Right kidney (tissue), 1 donor: Measurements from ENCODE around the gene DPYSL4.
A peak's percentile ranks its signal among the peaks of the same experiment; 100 is the strongest.

Experiments used
- DNase-seq: peaks from one replicate; pipeline ENCODE4 v3.0.0-alpha.2; 2016

Gene DPYSL4

DNA sequence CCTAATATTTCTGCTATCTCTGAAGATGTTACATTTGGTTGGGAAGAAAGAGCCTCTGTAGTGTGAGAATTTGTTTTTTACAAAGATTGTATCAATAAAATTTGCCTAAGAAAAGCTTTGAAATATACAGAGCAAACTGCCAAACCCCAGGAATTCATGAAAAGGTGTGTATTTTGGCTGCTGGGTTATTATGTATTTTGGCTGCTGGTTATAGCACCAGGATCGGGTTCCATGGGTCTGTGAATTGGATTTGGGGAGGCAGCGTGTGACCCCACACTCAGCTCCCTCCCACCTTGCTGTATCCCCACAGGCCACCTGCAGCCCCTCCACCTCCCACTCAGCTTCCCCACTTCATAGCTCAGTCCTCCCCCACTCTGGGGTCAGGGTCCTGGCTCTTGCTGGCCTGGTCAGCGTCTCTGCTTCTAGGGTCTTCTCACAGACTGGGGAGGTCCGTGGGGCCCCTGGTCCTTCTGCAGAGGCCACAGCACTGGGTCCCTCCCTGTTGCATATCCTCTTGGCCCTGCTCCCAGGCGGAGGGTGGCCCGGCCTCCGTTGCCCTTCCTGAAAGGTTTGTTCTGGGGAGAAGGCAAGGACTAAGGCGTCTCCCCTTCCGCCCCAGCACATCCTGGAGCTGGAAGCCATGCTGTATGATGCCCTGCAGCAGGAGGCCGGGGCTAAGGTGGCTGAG is 24.0 kb upstream of the DPYSL4 start:
- no peak for DNase-seq

DNA sequence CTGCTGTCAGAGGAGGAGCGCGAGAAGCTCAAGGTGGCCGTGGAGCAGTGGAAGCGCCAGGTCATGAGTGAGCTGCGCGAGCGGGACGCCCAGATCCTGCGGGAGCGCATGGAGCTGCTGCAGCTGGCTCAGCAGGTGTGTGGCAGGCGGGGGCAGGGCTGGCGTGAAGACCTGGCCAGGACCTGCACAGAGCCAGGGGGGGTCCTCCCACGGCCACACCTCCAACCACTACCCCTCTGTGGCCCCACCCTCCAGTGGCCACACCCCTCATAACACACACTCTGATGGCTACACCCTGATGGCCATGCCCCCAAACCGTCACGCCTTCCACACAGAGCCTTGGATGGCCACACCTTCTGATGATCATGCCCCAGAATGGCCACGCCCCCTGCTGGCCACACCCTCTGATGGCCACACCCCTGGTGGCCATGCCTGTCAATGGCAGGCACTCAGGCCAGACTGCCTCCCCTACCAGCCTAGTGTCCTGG is 23.4 kb upstream of the DPYSL4 start:
- DNase-seq: no peak

DNA sequence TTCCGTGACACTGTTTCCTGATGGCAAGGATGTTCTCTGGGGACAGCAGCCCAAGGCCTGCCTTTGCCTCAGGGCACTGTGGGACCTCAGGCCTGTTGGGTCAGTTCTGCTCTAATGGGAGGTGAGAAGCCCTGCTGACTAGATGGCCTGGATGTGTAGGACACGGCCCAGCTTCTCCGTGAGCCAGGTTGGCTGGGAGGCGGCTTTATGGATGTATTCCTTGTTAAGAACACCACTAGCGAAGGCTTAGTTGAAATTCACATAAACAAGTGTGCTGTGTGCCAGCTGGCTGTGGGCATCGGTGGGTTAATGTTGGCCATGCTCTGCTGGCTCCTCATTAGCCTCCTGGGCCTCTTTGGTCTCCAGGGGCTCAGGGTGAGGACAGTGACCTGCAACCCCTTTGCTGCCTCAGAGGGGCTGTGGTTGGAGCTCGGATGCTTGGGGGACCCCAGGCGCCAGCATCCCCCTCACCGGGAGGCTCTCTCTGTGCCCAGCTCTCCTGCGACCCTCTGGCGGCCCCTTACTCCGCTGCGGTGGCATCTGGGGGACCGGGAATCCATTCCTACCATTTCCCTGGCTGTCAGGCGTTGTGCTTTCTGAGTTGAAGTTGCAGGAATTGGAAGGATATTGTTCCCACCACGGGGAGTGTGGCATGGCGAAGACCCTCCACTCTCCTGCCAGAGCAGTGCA is 22.8 kb upstream of the DPYSL4 start:
- DNase-seq: no peak

DNA sequence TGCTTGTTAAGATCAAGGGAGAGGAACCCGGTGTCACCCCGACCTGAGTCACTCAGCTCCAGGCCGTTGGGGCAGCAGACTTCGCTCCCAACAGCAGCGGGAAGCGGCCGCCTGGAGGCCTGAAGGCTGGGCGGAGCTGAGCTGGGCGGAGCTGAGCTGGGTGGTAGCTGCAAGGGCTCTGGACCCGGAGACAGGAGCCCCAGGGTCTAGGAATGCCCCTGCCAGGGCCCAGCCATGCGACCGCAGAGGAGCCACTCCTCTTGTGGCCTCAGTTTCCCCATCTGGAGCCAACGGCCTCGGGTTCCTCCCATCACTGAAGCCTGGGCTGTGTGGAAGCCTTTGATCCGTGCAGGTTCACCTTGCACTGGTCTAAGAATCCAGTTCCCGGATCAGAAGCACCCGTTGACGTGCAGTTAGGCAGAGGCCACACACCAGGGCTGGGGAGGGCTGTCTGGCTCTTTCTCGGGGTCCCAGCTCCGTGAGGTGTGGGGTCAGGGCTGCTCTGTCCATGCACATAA is 21.9 kb upstream of the DPYSL4 start:
- no peak for DNase-seq

DNA sequence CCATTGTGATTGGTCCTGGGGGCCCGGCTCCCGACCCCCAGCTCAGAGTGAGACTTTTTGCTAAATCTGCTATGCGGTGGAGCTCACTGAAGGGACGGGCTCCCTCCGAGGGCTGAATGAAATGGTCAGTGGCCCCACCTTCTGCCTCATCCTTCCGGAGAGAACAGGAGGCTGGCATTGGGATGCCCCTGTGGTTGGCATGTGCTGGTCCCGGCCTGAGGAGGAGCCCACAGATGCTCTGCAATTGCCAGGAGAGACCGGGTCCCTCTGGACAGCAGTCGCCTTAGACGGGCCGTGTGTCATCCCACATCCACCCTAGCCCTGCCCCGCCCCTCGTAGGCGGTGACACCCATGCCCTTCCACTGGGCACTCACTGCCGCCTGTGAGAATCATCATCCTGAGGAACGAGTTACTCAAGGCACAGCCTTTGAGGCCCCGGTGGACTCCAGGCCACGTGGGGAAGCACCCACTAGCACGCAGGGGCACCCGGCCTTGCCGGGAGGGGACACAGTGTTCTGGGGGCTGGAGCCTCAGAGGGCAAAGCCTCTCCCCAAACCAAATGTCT is 21.2 kb upstream of the DPYSL4 start:
- no peak for DNase-seq

DNA sequence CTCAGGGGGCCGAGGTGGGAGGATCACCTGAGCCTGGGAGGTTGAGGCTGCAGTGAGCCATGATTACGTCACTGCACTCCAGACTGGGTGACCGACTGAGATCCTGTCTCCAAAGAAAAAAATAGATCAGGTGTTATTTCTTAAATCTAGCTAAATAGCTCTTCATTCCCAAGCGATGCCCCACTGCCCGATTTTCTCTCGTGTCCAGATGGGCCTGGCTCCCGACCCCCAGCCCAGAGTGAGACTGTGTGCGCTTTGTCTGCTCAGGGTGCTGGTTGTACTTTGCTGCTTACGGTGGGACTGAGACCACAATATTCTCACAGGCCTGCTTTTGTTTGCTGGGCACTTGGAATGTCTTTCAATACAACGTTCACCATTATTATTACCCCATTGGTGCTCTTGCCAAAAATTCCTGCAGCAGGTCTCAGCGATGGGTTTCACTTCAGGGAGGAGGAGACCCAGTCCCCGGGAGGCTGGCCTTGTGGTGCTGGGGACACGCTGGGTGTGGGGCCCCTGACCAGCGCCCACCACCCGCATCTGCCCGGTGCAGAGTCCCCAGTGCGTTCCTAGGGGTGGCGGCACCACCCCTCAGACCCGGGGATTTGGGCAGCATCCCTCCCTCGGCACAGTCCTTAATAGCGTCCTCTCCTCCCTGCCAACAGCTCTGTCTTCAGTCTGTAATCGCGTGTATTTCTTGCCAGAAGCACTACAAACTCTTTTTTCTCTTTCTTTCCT is 20.4 kb upstream of the DPYSL4 start:
- DNase-seq: no peak

DNA sequence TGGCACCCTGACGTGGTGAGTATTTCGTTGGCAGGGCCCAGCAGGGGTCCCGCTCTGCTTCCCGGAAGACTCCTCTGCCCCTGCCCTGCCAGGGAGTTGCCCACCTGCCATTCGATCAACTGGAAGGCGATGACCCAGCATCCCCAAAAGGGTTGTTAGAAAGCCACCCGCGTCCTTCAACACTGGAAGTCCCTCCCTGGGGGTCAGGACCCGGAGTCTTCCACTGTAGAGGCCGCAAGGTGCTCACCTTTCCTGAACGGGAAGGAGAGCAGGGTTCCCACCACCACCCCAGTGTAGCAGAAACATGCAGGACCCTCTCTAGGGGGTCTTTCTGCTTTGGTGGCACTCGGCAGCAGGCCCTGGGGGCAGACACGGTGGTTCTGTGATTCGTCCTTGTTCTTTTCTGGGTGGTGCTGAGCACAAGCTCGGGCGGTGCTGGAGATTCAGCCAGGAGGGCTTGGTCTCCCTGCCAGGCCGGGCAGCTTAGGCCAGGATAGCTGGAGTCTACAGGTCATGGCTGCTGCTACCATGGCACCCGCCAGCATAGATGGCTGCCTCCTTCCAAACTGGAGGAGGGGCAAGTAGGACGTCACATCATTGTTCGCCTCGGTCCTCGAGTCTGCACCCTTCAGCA is 19.6 kb upstream of the DPYSL4 start:
- no peak for DNase-seq

DNA sequence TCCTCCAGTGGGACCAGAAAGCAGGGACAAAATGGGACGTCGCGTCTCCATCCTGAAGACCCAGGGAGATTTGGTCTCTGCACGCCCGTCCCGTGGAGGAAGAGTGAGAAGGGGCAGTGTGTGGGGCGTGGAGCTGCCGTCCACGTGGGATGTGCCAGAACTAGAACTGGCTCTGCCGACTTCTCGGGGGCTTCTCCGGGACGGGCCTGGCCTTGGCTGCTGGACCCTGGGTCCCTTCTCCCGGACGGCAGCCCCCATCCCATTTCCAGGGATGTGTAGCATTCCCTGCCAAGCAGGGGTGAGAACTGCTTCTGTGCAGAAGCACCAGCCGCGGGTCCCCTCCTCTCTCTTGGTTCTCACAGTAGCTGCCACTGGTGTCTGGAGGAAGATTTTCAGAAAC is 18.8 kb upstream of the DPYSL4 start:
- no peak for DNase-seq

DNA sequence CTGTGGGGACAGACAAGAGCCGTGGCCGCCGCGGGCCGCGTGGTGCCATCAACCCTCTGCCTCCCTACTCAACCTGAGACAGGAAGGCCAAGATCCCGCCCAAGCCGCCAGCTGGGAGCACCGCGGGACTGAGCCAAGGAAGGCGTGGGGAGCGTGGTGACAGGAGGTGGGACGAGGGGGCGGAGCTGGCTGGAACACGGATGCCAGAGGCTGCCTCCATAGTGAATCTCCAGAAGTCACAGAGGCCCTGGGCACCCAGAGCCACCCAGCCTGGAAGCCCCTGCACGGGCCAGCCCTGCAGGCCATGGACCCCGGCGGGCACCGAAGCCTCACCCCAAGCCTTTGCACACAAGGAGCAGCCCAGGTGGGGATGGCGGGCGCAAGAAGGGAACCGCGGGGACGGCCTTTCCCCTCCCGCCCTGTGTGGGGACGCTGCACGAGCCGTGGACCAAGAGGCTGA is 18.1 kb upstream of the DPYSL4 start:
- DNase-seq: no peak

DNA sequence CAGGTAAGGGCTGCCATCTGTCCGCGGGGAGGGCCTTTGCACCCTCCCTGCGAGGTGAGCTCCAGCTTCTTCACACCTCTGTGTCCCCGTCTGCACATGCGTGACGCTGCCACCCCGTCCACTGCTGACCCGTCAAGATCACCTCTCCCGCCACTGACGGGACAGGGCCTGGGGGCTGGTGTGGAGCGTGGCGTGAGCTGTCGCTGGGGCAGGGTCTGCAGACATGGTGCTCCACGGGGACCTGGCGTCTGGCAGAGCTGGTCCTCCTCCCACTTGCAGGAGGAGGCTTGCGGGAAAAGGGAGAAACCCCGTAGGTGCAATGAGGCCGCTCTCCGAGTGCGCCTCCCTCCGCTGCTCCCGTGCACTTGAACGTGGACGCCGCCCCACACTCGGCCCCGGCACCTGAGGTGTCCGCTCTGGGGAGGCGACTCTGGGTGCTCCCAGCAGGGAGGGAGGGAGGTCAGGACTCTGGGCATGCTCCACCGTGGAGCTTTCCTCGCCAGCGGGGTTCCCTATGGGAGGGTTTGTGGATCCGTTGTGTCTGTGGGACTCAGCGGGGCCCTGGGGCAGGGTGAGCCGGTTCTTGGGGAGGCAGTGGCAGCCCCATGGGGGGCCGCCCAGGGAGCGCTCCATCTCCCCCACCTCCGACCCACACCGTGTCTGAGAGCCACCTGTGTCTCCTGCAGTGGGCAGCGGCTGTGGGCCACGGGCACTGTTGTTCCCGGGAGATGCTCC is 17.6 kb upstream of the DPYSL4 start:
- no peak for DNase-seq

DNA sequence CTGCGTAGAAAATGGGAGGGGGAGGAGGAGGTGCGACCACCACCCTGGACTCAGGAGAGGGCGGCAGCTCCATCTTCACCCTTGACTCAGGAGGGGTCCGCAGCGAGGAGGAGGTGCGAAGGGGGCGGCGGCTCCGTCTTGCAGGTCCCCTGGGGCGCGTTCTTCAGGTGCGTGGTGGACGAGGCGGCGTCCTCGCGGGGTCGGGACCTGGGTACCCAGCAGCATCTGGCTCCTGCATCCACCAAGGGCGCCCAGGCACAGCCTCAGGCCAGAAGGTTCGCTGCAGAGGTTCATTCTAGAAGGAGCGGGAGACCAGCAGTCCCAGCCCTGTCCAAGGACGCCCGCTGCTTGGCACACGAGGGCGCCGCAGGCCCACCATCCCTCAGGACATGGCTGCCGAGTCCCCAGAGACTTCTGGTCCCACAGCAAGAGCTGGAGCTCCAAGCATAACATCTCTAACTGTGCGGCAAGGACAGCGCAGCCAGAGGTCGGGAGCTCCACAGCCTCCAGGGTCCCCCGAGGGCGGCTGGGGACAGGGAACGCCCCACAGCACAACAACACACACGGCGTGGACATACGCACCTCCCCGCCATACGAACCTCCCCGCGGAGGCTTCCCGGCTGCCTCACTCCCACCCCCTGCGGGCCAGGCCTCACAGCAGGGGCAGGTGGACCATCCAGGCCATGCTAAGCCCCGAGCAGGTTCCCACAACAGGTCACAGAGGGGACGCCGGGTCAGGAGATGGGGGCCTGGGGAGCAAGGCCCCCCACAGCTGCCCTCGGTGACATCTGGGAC is 16.8 kb upstream of the DPYSL4 start:
- no peak for DNase-seq

DNA sequence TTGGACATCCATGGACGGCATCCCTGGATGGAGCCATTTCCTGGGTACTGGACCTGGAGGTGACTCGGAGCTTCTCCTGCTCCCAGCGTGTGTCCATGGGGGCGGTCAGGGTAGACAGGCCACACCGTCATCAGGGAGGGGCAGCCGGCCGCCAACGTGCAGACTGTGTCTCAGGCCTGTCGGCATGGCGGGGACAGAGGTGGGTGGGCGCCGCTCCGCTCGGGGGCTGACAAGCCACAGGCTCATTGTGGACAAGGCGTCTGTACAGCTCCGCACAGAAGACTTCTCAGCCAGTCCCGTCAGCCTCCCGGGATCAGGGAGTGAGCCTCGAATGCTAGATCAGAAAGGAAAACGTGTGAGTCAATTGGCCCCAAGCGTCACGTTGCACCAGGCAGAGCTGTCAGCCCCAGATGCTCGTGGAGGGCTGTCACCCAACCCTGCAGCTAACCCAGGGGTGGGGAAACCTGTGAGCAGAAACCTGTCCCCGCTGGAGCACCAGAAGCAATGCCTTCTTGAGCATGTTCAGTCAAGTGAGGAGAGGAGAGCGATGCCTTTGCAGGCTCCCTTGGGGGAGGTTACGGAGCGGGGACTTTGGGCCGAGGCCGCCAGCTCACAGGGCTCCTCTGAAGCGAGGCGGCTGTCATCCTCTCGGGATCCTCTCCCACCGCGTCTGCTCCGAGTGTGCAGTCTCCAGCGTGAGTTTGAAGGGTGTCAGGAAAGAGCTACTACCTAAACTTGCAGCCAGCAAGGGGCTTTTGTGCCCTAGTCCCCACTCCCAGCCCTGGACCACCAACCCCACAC is 16.0 kb upstream of the DPYSL4 start:
- DNase-seq: peak; percentile 31

DNA sequence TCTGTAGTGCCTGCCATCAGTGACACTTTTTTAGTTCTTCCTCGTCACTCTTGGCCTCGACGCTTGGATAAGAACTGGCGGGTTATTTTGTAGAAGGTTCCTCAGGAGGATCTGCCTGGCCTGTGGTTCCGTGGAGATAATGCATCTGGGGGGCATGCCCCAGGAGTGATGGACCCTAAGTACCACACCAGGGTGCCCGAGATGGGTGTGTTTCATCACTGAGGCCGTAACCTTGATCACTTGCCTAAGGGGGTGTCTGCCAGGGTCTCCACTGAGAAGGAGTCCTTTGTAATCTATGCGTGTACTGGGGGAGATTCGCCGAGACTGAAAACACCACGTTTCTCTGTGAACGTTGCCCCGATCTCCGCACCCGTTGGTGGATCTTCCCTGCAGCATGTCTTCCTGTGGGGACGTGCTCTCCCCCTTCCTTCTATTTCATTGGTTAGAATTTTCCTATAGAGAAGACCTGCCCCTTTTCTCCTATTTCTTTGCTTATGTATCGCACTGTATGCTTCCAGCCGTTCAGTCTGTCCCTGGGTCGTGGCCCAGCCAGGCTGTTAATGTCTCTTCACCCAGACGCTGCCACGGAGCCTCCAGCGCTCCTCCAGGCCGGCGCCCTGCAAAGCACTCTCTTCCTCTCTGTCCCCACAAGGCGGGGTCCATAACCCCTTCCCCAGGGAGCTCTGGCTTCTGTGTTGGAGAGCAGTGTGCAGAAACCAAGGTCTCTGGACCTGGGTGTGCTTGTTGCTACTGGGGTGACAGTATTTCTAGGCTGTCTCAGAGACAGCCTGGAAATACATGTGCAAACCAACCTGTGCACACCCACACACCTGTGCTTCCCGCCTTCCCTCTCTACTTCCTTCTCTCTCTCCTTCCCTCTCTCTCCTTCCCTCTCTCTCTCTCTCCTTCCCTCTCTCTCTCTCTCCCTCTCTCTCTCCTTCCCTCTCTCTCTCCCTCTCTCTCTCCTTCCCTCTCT is 14.4 kb upstream of the DPYSL4 start:
- DNase-seq: no peak

DNA sequence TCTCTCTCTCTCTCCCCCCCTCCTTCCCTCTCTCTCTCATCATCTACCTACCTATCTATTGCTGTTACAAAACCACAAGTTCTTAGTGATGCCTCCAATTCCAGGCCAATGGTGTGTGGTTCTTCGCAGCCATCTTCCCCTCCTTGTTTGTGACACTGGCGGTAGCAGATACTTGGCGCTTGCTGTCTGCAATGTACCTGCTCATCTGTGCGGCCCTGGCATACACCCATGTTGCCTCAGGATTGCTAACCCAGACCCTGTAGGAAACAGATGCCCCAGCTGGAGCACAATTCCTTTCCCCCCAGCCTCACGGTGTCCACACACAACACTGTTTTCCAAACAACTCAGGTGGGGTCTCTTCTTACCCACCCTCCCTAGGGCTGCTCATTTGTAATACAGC is 13.6 kb upstream of the DPYSL4 start:
- no peak for DNase-seq

DNA sequence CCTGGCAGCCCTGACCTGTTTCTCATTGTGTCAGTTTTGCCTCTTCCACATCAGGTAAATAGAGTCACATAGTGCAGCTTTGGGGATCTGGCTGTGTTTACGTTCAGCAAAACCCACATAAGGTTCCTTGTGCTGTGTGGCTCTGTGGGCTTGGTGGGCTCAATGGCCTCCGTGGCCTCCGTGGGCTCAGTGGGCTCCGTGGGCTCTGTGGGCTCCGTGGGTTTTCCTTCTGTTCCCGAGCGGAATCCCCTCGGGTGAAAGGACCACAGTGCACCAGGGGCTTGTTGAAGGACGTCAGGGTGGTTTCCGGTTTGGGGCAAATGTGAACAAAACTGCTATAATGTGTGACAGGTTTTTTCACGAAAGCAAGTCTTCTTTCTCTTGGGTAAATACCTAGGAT is 12.5 kb upstream of the DPYSL4 start:
- no peak for DNase-seq

DNA sequence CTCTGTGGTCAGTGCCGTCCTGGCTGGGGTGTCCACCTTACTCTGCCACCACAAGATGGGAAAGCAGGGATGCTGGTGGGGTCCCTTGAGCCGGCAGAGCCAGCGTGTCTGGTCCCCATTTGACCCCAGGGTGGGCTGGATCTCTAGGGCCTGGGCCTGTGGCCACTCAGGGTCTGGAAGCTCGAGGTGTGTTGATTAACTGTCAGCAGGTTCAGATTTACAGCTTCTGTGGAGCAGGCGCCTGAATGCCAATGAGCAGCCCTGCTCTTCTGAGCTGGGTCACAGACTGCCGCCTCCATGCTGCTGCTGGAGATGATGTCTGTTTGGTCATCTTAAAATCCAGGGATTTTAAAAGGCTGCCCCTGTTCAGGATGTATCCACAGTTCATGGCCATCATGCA is 11.3 kb upstream of the DPYSL4 start:
- DNase-seq: no peak

DNA sequence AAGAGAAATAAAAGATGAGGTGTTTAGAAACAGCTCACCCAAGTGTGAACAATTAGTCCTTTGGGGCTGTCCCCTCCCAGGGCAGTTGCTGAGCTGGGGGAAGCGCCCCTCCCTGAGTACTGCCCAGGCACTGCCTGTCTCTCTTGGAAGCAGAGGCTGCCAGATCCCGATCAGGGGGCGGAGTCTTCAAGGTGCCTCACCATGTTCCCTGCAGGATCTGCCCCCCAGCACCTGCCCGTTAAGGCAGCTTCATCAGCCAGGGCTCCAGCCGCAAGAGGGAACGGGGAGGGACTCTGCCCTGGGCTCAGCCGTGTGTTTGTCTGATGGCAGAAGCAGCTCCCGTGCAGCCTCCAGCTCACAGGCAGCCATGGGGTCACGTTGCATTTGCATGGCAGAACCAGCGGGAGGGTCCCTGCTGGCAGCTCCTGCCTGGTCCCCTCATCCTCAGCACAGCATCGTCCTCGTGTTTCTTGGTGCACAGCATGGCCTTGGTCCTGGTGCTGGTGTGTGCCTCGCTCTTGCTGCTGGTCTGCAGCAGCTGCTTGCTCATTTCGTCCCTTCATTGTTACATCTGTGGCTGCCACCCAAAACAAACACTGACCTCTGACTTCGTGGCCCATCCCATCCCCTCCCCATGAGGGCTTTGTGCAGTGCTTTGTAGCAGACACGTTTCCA is 10.7 kb upstream of the DPYSL4 start:
- DNase-seq: peak; percentile 13
